ENCODE data around the gene OR2T33.

OR2T33 gene

GRCh38 chr1:248239478-248239877 is 38.3 kb downstream of the OR2T33 start:
- Histone ChIP-seq H3K4me3 (ENCODE audit: low read length) (no peak overlapping the region), H3K9ac (ENCODE audit: low read length) (no peak overlapping the region), H3K9me3 (ENCODE audit: control insufficient read depth, low read depth, low read length) (peaks cover 62% of the 10 kb centered on the region), H3K27ac (ENCODE audit: low read length) (no peak overlapping the region), H3K36me3 (ENCODE audit: control insufficient read depth, low read depth, low read length) (no peaks in the 10 kb centered on the region), H3K4me1 (ENCODE audit: control insufficient read depth, low read depth, low read length) (no peaks in the 10 kb centered on the region), H3K27me3 (ENCODE audit: control insufficient read depth, insufficient read depth, low read length) (no peaks in the 10 kb centered on the region)

- Histone ChIP-seq H3K4me3 (ENCODE audit: low read length) (no peak within 1 kb of the TSS), H3K9me3 (ENCODE audit: control insufficient read depth, low read depth, low read length) (peaks cover 70% of the 10 kb centered on the region), H3K36me3 (ENCODE audit: control insufficient read depth, low read depth, low read length) (no peaks in the 10 kb centered on the region), H3K27ac (ENCODE audit: low read length) (no peak within 1 kb of the TSS), H3K4me1 (ENCODE audit: control insufficient read depth, low read depth, low read length) (no peaks in the 10 kb centered on the region), H3K27me3 (ENCODE audit: control insufficient read depth, insufficient read depth, low read length) (no peaks in the 10 kb centered on the region), H3K9ac (ENCODE audit: low read length) (no peak within 1 kb of the TSS)
Observed at GRCh38 chr1:248231117-248231516, 46.7 kb downstream of the OR2T33 start, which contains the start of gene OR2M4. Gene OR2M4, plus strand, starts transcription at chr1:248231417. Its CDS starts 7,512 bp downstream, at chr1:248238929.

- no peak overlapping the region for H3K9ac ChIP-seq (ENCODE audit: low read length)
- H3K27ac ChIP-seq (ENCODE audit: low read length), result no peak overlapping the region
- H3K27me3 ChIP-seq (ENCODE audit: control insufficient read depth, insufficient read depth, low read length), result no peaks in the 10 kb centered on the region
- peaks cover 73% of the 10 kb centered on the region for H3K9me3 ChIP-seq (ENCODE audit: control insufficient read depth, low read depth, low read length)
- no peaks in the 10 kb centered on the region for H3K4me1 ChIP-seq (ENCODE audit: control insufficient read depth, low read depth, low read length)
- no peaks in the 10 kb centered on the region for H3K36me3 ChIP-seq (ENCODE audit: control insufficient read depth, low read depth, low read length)
- no peak overlapping the region for H3K4me3 ChIP-seq (ENCODE audit: low read length)
Observed at GRCh38 chr1:248229360-248229908, 48.3 kb downstream of the OR2T33 start.

- no peaks in the 10 kb centered on the region for H3K4me1 ChIP-seq (ENCODE audit: control insufficient read depth, low read depth, low read length)
- no peak overlapping the region for H3K4me3 ChIP-seq (ENCODE audit: low read length)
- no peak overlapping the region for H3K27ac ChIP-seq (ENCODE audit: low read length)
- H3K27me3 ChIP-seq (ENCODE audit: control insufficient read depth, insufficient read depth, low read length), result no peaks in the 10 kb centered on the region
- peaks cover 65% of the 10 kb centered on the region for H3K9me3 ChIP-seq (ENCODE audit: control insufficient read depth, low read depth, low read length)
- no peak overlapping the region for H3K9ac ChIP-seq (ENCODE audit: low read length)
- H3K36me3 ChIP-seq (ENCODE audit: control insufficient read depth, low read depth, low read length), result no peaks in the 10 kb centered on the region
Observed at GRCh38 chr1:248225537-248225936, 52.2 kb downstream of the OR2T33 start.
